ENCODE data around the gene ERCC6L.

ERCC6L gene, protein sequence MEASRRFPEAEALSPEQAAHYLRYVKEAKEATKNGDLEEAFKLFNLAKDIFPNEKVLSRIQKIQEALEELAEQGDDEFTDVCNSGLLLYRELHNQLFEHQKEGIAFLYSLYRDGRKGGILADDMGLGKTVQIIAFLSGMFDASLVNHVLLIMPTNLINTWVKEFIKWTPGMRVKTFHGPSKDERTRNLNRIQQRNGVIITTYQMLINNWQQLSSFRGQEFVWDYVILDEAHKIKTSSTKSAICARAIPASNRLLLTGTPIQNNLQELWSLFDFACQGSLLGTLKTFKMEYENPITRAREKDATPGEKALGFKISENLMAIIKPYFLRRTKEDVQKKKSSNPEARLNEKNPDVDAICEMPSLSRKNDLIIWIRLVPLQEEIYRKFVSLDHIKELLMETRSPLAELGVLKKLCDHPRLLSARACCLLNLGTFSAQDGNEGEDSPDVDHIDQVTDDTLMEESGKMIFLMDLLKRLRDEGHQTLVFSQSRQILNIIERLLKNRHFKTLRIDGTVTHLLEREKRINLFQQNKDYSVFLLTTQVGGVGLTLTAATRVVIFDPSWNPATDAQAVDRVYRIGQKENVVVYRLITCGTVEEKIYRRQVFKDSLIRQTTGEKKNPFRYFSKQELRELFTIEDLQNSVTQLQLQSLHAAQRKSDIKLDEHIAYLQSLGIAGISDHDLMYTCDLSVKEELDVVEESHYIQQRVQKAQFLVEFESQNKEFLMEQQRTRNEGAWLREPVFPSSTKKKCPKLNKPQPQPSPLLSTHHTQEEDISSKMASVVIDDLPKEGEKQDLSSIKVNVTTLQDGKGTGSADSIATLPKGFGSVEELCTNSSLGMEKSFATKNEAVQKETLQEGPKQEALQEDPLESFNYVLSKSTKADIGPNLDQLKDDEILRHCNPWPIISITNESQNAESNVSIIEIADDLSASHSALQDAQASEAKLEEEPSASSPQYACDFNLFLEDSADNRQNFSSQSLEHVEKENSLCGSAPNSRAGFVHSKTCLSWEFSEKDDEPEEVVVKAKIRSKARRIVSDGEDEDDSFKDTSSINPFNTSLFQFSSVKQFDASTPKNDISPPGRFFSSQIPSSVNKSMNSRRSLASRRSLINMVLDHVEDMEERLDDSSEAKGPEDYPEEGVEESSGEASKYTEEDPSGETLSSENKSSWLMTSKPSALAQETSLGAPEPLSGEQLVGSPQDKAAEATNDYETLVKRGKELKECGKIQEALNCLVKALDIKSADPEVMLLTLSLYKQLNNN

DNA sequence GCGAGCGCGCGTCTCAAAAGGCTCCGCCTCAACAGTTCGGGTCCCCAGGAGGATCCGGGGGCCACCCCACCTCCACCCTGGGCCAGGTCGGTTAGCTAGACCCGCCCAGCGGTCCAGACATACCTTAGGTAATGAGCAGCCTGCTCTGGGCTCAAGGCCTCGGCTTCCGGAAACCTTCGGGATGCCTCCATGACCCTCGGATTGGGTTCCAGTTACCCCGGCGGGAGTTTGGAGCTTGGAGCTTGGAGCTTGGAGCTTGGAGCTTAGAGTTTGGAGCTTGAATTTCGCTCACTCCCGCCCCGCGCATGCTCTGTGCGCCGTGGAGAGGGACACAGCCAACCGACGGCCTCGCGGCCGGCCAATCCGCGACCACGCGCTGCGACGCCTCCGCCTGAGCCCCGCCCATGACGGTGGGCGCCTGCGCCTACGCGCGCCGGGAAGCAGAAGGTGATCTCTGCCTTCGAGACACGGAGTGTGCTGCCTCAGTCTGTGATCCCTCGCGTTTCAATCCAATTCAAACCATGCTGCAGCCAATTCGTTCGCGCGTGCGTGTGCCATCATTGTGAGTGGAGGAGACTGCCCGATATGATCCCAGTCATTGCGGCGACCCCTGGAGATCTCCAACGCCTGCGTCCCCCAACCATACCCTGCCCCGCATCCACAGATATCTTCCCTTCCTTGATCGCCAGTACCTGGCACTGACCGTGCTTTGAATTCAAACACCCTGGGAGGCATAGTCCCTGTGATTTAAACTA is at the start of gene ERCC6L:
ERCC6L (minus strand) TSS at position 307 of the 755 bp plus-strand sequence; CDS start at position 191, 116 bp downstream.
- H3K27ac ChIP-seq (ENCODE audit: low read depth, low read length), result peak within 1 kb of the TSS; percentile 56

DNA sequence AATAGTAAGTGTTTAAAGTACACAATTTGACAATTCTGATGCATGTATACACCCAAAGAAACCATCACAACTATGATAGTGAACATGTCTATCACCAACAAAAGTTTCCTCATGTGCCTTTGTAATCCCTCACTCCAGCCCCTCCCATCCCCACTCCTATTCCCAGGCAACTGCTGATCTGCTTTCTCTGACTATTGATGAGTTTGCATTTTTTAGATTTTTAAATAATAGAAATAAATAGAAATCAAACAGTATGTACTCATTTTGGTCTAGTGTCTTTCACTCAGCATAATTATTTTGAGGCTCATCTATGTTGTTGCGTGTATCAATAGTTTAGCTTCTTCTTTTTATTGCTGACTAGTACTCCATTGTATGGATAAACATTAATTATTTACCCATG is 43.5 kb upstream of the ERCC6L start:
- Histone ChIP-seq H3K9me2 (replicated peaks; ENCODE audit: control insufficient read depth, low read length) (no peaks in the 10 kb centered on the region), H3K79me2 (ENCODE audit: control insufficient read depth, low read length) (no peaks in the 10 kb centered on the region), H3K4me2 (ENCODE audit: low read length) (no peak overlapping the region), H3K9me3 (ENCODE audit: control insufficient read depth, insufficient read depth, low read length) (no peaks in the 10 kb centered on the region), H3K36me3 (ENCODE audit: control insufficient read depth, low read length) (no peaks in the 10 kb centered on the region), H3F3A (ENCODE audit: control insufficient read depth, insufficient read depth) (no peaks in the 10 kb centered on the region), H3K27me3 (ENCODE audit: control insufficient read depth, low read length) (no peaks in the 10 kb centered on the region; the same call in 1 of the 2 replicates), H4K20me1 (ENCODE audit: control insufficient read depth, insufficient read depth, low read depth, low read length) (no peaks in the 10 kb centered on the region), H3K4me3 (ENCODE audit: low read length) (no peak overlapping the region), H3K27ac (ENCODE audit: low read depth, low read length) (no peak overlapping the region), H3K4me1 (ENCODE audit: control insufficient read depth, low read length) (no peaks in the 10 kb centered on the region)
- no peak for TF ChIP-seq EZH2phosphoT487 (IDR thresholded peaks at IDR 0.05; ENCODE audit: borderline replicate concordance, low read length)
- TF ChIP-seq, protein P1, sequence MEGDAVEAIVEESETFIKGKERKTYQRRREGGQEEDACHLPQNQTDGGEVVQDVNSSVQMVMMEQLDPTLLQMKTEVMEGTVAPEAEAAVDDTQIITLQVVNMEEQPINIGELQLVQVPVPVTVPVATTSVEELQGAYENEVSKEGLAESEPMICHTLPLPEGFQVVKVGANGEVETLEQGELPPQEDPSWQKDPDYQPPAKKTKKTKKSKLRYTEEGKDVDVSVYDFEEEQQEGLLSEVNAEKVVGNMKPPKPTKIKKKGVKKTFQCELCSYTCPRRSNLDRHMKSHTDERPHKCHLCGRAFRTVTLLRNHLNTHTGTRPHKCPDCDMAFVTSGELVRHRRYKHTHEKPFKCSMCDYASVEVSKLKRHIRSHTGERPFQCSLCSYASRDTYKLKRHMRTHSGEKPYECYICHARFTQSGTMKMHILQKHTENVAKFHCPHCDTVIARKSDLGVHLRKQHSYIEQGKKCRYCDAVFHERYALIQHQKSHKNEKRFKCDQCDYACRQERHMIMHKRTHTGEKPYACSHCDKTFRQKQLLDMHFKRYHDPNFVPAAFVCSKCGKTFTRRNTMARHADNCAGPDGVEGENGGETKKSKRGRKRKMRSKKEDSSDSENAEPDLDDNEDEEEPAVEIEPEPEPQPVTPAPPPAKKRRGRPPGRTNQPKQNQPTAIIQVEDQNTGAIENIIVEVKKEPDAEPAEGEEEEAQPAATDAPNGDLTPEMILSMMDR (IDR thresholded peaks at IDR 0.05; ENCODE audit: low read depth, low read length, poor library complexity, severe bottlenecking), result no peak

More for the DNA sequence above, at the start of gene ERCC6L:
- no peaks in the 10 kb centered on the region for H3K9me3 ChIP-seq (ENCODE audit: control insufficient read depth, insufficient read depth, low read length)
- H3K4me1 ChIP-seq (ENCODE audit: control insufficient read depth, low read length), result peaks cover 8% of the 10 kb centered on the region
- peak within 1 kb of the TSS; percentile 83 for H3K4me2 ChIP-seq (ENCODE audit: low read length)
- no peaks in the 10 kb centered on the region for H3K9me2 ChIP-seq (replicated peaks; ENCODE audit: control insufficient read depth, low read length)
- H3K36me3 ChIP-seq (ENCODE audit: control insufficient read depth, low read length), result peaks cover 10% of the 10 kb centered on the region
- H3K27me3 ChIP-seq (ENCODE audit: control insufficient read depth, low read length), result no peaks in the 10 kb centered on the region
- H3K4me3 ChIP-seq (ENCODE audit: low read length), result peak within 1 kb of the TSS; percentile 86
- H3F3A ChIP-seq (ENCODE audit: control insufficient read depth, insufficient read depth), result no peaks in the 10 kb centered on the region
- H4K20me1 ChIP-seq (ENCODE audit: control insufficient read depth, insufficient read depth, low read depth, low read length), result no peaks in the 10 kb centered on the region
- H3K79me2 ChIP-seq (ENCODE audit: control insufficient read depth, low read length), result peaks cover 44% of the 10 kb centered on the region
- TF ChIP-seq EZH2phosphoT487 (IDR thresholded peaks at IDR 0.05; ENCODE audit: borderline replicate concordance, low read length), result no peak
- TF ChIP-seq, protein P1 (IDR thresholded peaks at IDR 0.05; ENCODE audit: low read depth, low read length, poor library complexity, severe bottlenecking), result no peak

DNA sequence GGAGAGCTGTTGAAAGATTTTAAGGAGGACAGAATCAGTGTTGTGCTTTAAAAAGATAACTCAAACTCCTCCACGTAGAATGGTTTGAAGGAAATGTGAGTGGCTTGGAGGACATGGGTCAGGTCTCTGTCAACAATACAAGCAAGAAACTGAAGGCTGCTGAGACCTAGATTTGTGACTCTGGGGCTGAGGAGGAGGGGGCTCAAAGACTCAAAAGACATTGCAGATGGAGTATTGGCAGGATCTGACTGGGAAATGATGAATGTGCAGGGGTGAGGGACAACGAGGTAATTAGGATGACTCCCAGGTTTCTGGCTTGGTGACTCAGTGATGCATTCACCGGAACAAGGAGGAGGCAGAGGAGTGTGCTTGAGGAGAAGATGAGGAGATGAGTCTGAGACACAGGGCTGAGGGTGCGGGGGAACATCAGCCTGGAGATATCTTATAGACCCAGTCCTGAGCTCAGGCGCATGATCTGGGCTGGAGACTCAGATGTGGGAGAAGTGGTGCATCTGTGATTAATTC is 41.6 kb upstream of the ERCC6L start:
- H3K36me3 ChIP-seq (ENCODE audit: control insufficient read depth, low read length), result peaks cover 15% of the 10 kb centered on the region
- H3K4me3 ChIP-seq (ENCODE audit: low read length), result no peak overlapping the region
- H3K9me2 ChIP-seq (replicated peaks; ENCODE audit: control insufficient read depth, low read length), result no peaks in the 10 kb centered on the region
- no peak overlapping the region for H3K27ac ChIP-seq (ENCODE audit: low read depth, low read length)
- peaks cover 4% of the 10 kb centered on the region for H3K4me1 ChIP-seq (ENCODE audit: control insufficient read depth, low read length)
- no peaks in the 10 kb centered on the region; the same call in 1 of the 2 replicates for H3K27me3 ChIP-seq (ENCODE audit: control insufficient read depth, low read length)
- H3K79me2 ChIP-seq (ENCODE audit: control insufficient read depth, low read length), result peaks cover 17% of the 10 kb centered on the region
- TF ChIP-seq EZH2phosphoT487 (IDR thresholded peaks at IDR 0.05; ENCODE audit: borderline replicate concordance, low read length), result no peak
- TF ChIP-seq, protein P1 (IDR thresholded peaks at IDR 0.05; ENCODE audit: low read depth, low read length, poor library complexity, severe bottlenecking), result no peak
- peaks cover 12% of the 10 kb centered on the region for H3F3A ChIP-seq (ENCODE audit: control insufficient read depth, insufficient read depth)
- H4K20me1 ChIP-seq (ENCODE audit: control insufficient read depth, insufficient read depth, low read depth, low read length), result 0 out of 2 replicates have a peak, but pooled peaks cover 2% of the 10 kb centered on the region
- no peaks in the 10 kb centered on the region for H3K9me3 ChIP-seq (ENCODE audit: control insufficient read depth, insufficient read depth, low read length)
- no peak overlapping the region for H3K4me2 ChIP-seq (ENCODE audit: low read length)

All from DOHH2 (cell line).